OCI-LY7 (cell line): ENCODE measurements around the gene MACROD1. TPM values are rescaled to one million over a fixed set of nuclear protein-coding genes. Genes with fewer than 3 reads are reported as not detected.

Experiments
- BruUV-seq: library from RNA; stranded (reverse); fragments of 400-500 nt; replicated peaks from 2 replicates; lab custom pipeline; 2021; lab: Mats Ljungman, UMichigan
- CTCF ChIA-PET: fragments of 300-600 bp; sonication (Branson Sonifier 250); formaldehyde crosslinking; loops from one replicate; lab custom pipeline; 2022; ENCODE audit warnings: antibody characterized with exemption; ENCODE audit not compliant: unreplicated experiment; lab: Charles Lee
- POLR2A ChIA-PET: fragments of 300-600 bp; sonication (Branson Sonifier 250); formaldehyde crosslinking; loops from one replicate; lab custom pipeline; 2022; ENCODE audit warnings: antibody characterized with exemption; lab: Charles Lee
- DNase-seq: peaks from one replicate; pipeline ENCODE4 v3.0.0-alpha.2; 2015; ENCODE audit warnings: low spot score
- H2AFZ ChIP-seq: fragments of 200-600 bp; sonication (generic), shearing (Covaris generic); 2 replicates; pipeline ENCODE4 v1.6.1; 2014; ENCODE audit warnings: mild to moderate bottlenecking, antibody characterized with exemption, low read length, moderate library complexity
- H3K27ac ChIP-seq: fragments of 200-600 bp; sonication (generic); 2 replicates; pipeline ENCODE4 v1.5.1; 2014; ENCODE audit warnings: mixed run types, low read depth, mild to moderate bottlenecking, moderate library complexity, low read length, inconsistent platforms; ENCODE audit not compliant: poor library complexity, severe bottlenecking
- H3K36me3 ChIP-seq: fragments of 200-600 bp; sonication (generic); 2 replicates; pipeline ENCODE4 v1.6.1; 2014; ENCODE audit warnings: mild to moderate bottlenecking, antibody characterized with exemption, low read length, moderate library complexity, mixed read lengths; ENCODE audit not compliant: insufficient read depth
- H3K4me1 ChIP-seq: fragments of 200-600 bp; sonication (generic); 2 replicates; pipeline ENCODE4 v1.5.1; 2014; ENCODE audit warnings: mild to moderate bottlenecking, low read length; ENCODE audit not compliant: insufficient read depth, poor library complexity, severe bottlenecking
- H3K4me2 ChIP-seq: fragments of 200-600 bp; sonication (generic); 2 replicates; pipeline ENCODE4 v1.6.1; 2014; ENCODE audit warnings: mild to moderate bottlenecking, low read length
- H3K4me3 ChIP-seq: fragments of 200-600 bp; sonication (generic); 2 replicates; pipeline ENCODE4 v1.5.1; 2014; ENCODE audit warnings: mild to moderate bottlenecking, low read depth, low read length; ENCODE audit not compliant: poor library complexity, severe bottlenecking
- H3K79me2 ChIP-seq: fragments of 200-600 bp; sonication (generic); 2 replicates; pipeline ENCODE4 v1.6.1; 2016; ENCODE audit warnings: low read depth, mild to moderate bottlenecking, low read length, moderate library complexity, mixed read lengths; ENCODE audit not compliant: insufficient read depth
- H3K9me2 ChIP-seq: fragments of 200-600 bp; sonication (generic); 2 replicates; pipeline ENCODE4 v1.6.1; 2016; ENCODE audit warnings: mild to moderate bottlenecking, low read length, mixed read lengths; ENCODE audit not compliant: insufficient read depth
- H3K9me3 ChIP-seq: fragments of 200-600 bp; sonication (generic); 2 replicates; pipeline ENCODE4 v1.6.1; 2014; ENCODE audit warnings: mild to moderate bottlenecking, mixed run types, low read length, mixed read lengths
- H4K20me1 ChIP-seq: fragments of 200-600 bp; sonication (generic); 2 replicates; pipeline ENCODE4 v1.6.1; 2014; ENCODE audit warnings: mild to moderate bottlenecking, antibody characterized with exemption, low read length, moderate library complexity, mixed read lengths; ENCODE audit not compliant: insufficient read depth
- CTCF ChIP-seq: fragments of 200-600 bp; sonication (generic); conservative IDR thresholded peaks from 2 replicates; pipeline ENCODE4 v1.5.1; 2014; ENCODE audit warnings: mild to moderate bottlenecking, antibody characterized with exemption, low read length, moderate library complexity, mixed read lengths
- EZH2phosphoT487 ChIP-seq: fragments of 200-600 bp; sonication (generic); IDR thresholded peaks from 2 replicates; pipeline ENCODE4 v1.6.1; 2018; ENCODE audit warnings: low read depth, borderline replicate concordance, mild to moderate bottlenecking, mixed run types, antibody characterized with exemption, low read length, moderate library complexity, mixed read lengths
- intact Hi-C: fragments of 100-400 bp; cut with micrococcal nuclease; formaldehyde crosslinking; loops from one replicate; pipeline ENCODE4 v1.10.0; 2022; ENCODE audit not compliant: unreplicated experiment
- total RNA-seq, 2 experiments: library from RNA; depleted of rRNA in 1 of 2; stranded (reverse); fragments of >200 nt in 1 of 2; shearing (Covaris generic) in 1 of 2; gene quantifications; 2 replicates each; pipeline ENCODE4 v1.2.3, GENCODE V29; 2014 to 2022

MACROD1 gene
- total RNA-seq, 2 experiments from 2014 or later, result 14.7 to 25.4 TPM

GRCh38 chr11:64007629-64008282 lies 158.2 kb downstream of the MACROD1 start:
- no peak for DNase-seq
- H3K4me1 ChIP-seq, result no peaks in the 10 kb centered on the region
- no peak overlapping the region for H3K27ac ChIP-seq
- H2AFZ ChIP-seq, result no peak overlapping the region
- BruUV-seq, result no TSS peak
- intact Hi-C loops, result no loop called here
- H3K9me2 ChIP-seq, result no peaks in the 10 kb centered on the region
- H3K36me3 ChIP-seq, result no peaks in the 10 kb centered on the region
- no peaks in the 10 kb centered on the region for H4K20me1 ChIP-seq
- no peak for TF ChIP-seq EZH2phosphoT487
- no peak for TF ChIP-seq CTCF
- no peak overlapping the region for H3K4me3 ChIP-seq
- peaks cover 8% of the 10 kb centered on the region; the same call in 1 of the 2 replicates for H3K9me3 ChIP-seq
- POLR2A ChIA-PET, result no interaction called here
- no peak overlapping the region for H3K4me2 ChIP-seq
- no peaks in the 10 kb centered on the region for H3K79me2 ChIP-seq
- CTCF ChIA-PET, result no interaction called here

GRCh38 chr11:64007160-64007628 lies 158.7 kb downstream of the MACROD1 start:
- peaks cover 8% of the 10 kb centered on the region; the same call in 1 of the 2 replicates for H3K9me3 ChIP-seq
- TF ChIP-seq EZH2phosphoT487 (no peak), CTCF (no peak)
- H3K4me2 ChIP-seq, result no peak overlapping the region
- no peak for DNase-seq
- CTCF ChIA-PET, result no interaction called here
- H3K9me2 ChIP-seq, result no peaks in the 10 kb centered on the region
- no peaks in the 10 kb centered on the region for H3K4me1 ChIP-seq
- no peak overlapping the region for H2AFZ ChIP-seq
- POLR2A ChIA-PET, result interaction anchor here (0.5 kb wide), 1 partner anchor 17 kb away, joined by 3 read pairs; no protein-coding TSS in a partner anchor
- H3K79me2 ChIP-seq, result no peaks in the 10 kb centered on the region
- no peaks in the 10 kb centered on the region for H4K20me1 ChIP-seq
- no peaks in the 10 kb centered on the region for H3K36me3 ChIP-seq
- no peak overlapping the region for H3K4me3 ChIP-seq
- intact Hi-C loops, result no loop called here
- BruUV-seq, result no TSS peak
- no peak overlapping the region for H3K27ac ChIP-seq

GRCh38 chr11:64006398-64006797 lies 159.5 kb downstream of the MACROD1 start:
- ChIA-PET POLR2A (no interaction called here), CTCF (no interaction called here)
- H3K36me3 ChIP-seq, result peaks cover 3% of the 10 kb centered on the region; the same call in 1 of the 2 replicates
- H3K9me2 ChIP-seq, result no peaks in the 10 kb centered on the region
- no peaks in the 10 kb centered on the region for H4K20me1 ChIP-seq
- no peak overlapping the region for H2AFZ ChIP-seq
- no TSS peak for BruUV-seq
- intact Hi-C loops, result no loop called here
- peaks cover 8% of the 10 kb centered on the region; the same call in 1 of the 2 replicates for H3K9me3 ChIP-seq
- H3K27ac ChIP-seq, result no peak overlapping the region
- no peak for TF ChIP-seq CTCF
- TF ChIP-seq EZH2phosphoT487, result no peak
- H3K4me3 ChIP-seq, result no peak overlapping the region
- no peaks in the 10 kb centered on the region for H3K4me1 ChIP-seq
- H3K4me2 ChIP-seq, result no peak overlapping the region
- no peaks in the 10 kb centered on the region for H3K79me2 ChIP-seq
- no peak for DNase-seq
